CD14-positive monocyte (primary cell): ENCODE measurements around the gene GRID2. TPM values are rescaled to one million over a fixed set of nuclear protein-coding genes. Genes with fewer than 3 reads are reported as not detected.

ENCODE experiments used
- DNase-seq, 3 donors: peaks; one replicate each; pipeline ENCODE4 v3.0.0-alpha.2; 2011 to 2022
- H2AFZ ChIP-seq: 2 replicates; pipeline ENCODE4 v1.6.0; 2012; ENCODE audit warnings: mild to moderate bottlenecking, low read depth, low read length, inconsistent platforms; ENCODE audit not compliant: insufficient read depth, poor library complexity, severe bottlenecking
- H3K27ac ChIP-seq, 2 donors: 1 replicate in 1 of 2; 2 replicates in 1 of 2; pipeline ENCODE4 v1.5.1; 2012 to 2013; ENCODE audit warnings: low read length in 2 of 2, control low read depth in 1 of 2, inconsistent platforms in 1 of 2, low read depth in 1 of 2, mild to moderate bottlenecking in 1 of 2
- H3K27me3 ChIP-seq, 2 donors: one replicate each; pipeline versions ENCODE4 v1.6.0 to v1.6.1; 2011 to 2013; ENCODE audit warnings: low read length in 2 of 2; ENCODE audit not compliant: control insufficient read depth in 2 of 2, insufficient read depth in 2 of 2
- H3K36me3 ChIP-seq, 2 donors: replicated peaks in 1 of 2; 1 replicate in 1 of 2; 2 replicates in 1 of 2; pipeline versions ENCODE4 v1.5.1 to v1.6.1; 2012 to 2013; ENCODE audit warnings: low read length in 2 of 2, control low read depth in 1 of 2, inconsistent platforms in 1 of 2, mild to moderate bottlenecking in 1 of 2; ENCODE audit not compliant: insufficient read depth in 2 of 2, control insufficient read depth in 1 of 2
- H3K4me1 ChIP-seq, 2 donors: 1 replicate in 1 of 2; 2 replicates in 1 of 2; pipeline versions ENCODE4 v1.5.1 to v1.6.1; 2012 to 2013; ENCODE audit warnings: low read length in 2 of 2, control low read depth in 1 of 2, inconsistent platforms in 1 of 2, mild to moderate bottlenecking in 1 of 2, moderate library complexity in 1 of 2; ENCODE audit not compliant: insufficient read depth in 2 of 2, control insufficient read depth in 1 of 2
- H3K4me2 ChIP-seq: replicated peaks from 2 replicates; pipeline ENCODE3; 2012; ENCODE audit warnings: low read length, moderate library complexity, mild to moderate bottlenecking; ENCODE audit not compliant: poor library complexity, severe bottlenecking; ENCODE audit errors: extremely low read depth
- H3K4me3 ChIP-seq, 3 experiments: fragments of 200-600 bp in 1 of 3; sonication (generic) in 1 of 3; replicated peaks in 1 of 3; 1 replicate in 2 of 3; 2 replicates in 1 of 3; pipeline ENCODE4 v1.5.1; 2011 to 2013; ENCODE audit warnings: low read length in 3 of 3, mild to moderate bottlenecking in 3 of 3, control low read depth in 2 of 3, low read depth in 2 of 3, inconsistent platforms in 1 of 3, moderate library complexity in 1 of 3
- H3K79me2 ChIP-seq: 2 replicates; pipeline ENCODE4 v1.6.0; 2012; ENCODE audit warnings: mild to moderate bottlenecking, control low read depth, inconsistent platforms, low read length, moderate library complexity; ENCODE audit not compliant: insufficient read depth
- H3K9ac ChIP-seq: 2 replicates; pipeline ENCODE4 v1.6.0; 2017; ENCODE audit warnings: low read length, mild to moderate bottlenecking; ENCODE audit not compliant: insufficient read depth, poor library complexity, severe bottlenecking
- H3K9me3 ChIP-seq, 2 donors: replicated peaks in 1 of 2; 1 replicate in 1 of 2; 2 replicates in 1 of 2; pipeline versions ENCODE4 v1.5.1 to v1.6.1; 2012 to 2013; ENCODE audit warnings: low read length in 2 of 2, control low read depth in 1 of 2; ENCODE audit not compliant: control insufficient read depth in 1 of 2, insufficient read depth in 1 of 2
- H4K20me1 ChIP-seq: 2 replicates; pipeline ENCODE4 v1.6.0; 2012; ENCODE audit warnings: mild to moderate bottlenecking, low read length, control low read depth, moderate library complexity; ENCODE audit not compliant: insufficient read depth
- H3K27ac Mint-ChIP-seq, 7 donors: one replicate each; pipeline ENCODE4 v1.8.0; 2020; ENCODE audit warnings: mild to moderate bottlenecking in 7 of 7, mixed read lengths in 7 of 7, moderate library complexity in 6 of 7, inconsistent platforms in 2 of 7
- H3K27me3 Mint-ChIP-seq, 3 donors: one replicate each; pipeline ENCODE4 v1.8.0; 2021 to 2022; ENCODE audit warnings: low read depth in 3 of 3, mild to moderate bottlenecking in 3 of 3, mixed read lengths in 3 of 3, moderate library complexity in 3 of 3, inconsistent platforms in 1 of 3
- H3K36me3 Mint-ChIP-seq, 2 donors: one replicate each; pipeline ENCODE4 v1.8.0; 2020; ENCODE audit warnings: mixed read lengths in 2 of 2, inconsistent platforms in 1 of 2, mild to moderate bottlenecking in 1 of 2
- H3K4me1 Mint-ChIP-seq: one replicate; pipeline ENCODE4 v1.8.0; 2020; ENCODE audit warnings: mild to moderate bottlenecking, mixed read lengths
- H3K4me3 Mint-ChIP-seq, 2 donors: one replicate each; pipeline ENCODE4 v1.8.0; 2020; ENCODE audit warnings: mild to moderate bottlenecking in 2 of 2, mixed read lengths in 2 of 2, moderate library complexity in 1 of 2
- H3K9me3 Mint-ChIP-seq, 7 donors: one replicate each; pipeline ENCODE4 v1.8.0; 2020 to 2022; ENCODE audit warnings: mixed read lengths in 7 of 7, mild to moderate bottlenecking in 6 of 7, moderate library complexity in 6 of 7, inconsistent platforms in 2 of 7
- WGBS: methylation state at CpG from one replicate; pipeline ENCODE4 v1.1.5; 2013; ENCODE audit warnings: missing lambda C conversion rate; ENCODE audit not compliant: insufficient coverage; 5-methylcytosine and 5-hydroxymethylcytosine counted together
- intact Hi-C, 2 donors: fragments of 100-400 bp; cut with micrococcal nuclease; formaldehyde crosslinking; loops; one replicate each; pipeline versions ENCODE4 v1.15.0 to v1.15.1; 2023
- polyA plus RNA-seq, 3 donors: library from polyadenylated mRNA; depleted of rRNA in 1 of 3; unstranded in 2 of 3; stranded (reverse) in 1 of 3; fragments of 300-500 nt in 2 of 3; fragments of >200 nt in 1 of 3; fragmentation: Illumina TruSeq in 2 of 3; gene quantifications; 1 replicate in 2 of 3; 2 replicates in 1 of 3; pipeline ENCODE4 v1.2.3, GENCODE V29; 2012 to 2021
- TF ChIP-seq, protein P1 (sequence below): fragments of 200-600 bp; IDR thresholded peaks from one replicate; pipeline ENCODE4 v1.8.0; 2022; ENCODE audit warnings: antibody characterized with exemption, mild to moderate bottlenecking

The GRID2 gene
- polyA plus RNA-seq, 3 donors = not detected

DNA sequence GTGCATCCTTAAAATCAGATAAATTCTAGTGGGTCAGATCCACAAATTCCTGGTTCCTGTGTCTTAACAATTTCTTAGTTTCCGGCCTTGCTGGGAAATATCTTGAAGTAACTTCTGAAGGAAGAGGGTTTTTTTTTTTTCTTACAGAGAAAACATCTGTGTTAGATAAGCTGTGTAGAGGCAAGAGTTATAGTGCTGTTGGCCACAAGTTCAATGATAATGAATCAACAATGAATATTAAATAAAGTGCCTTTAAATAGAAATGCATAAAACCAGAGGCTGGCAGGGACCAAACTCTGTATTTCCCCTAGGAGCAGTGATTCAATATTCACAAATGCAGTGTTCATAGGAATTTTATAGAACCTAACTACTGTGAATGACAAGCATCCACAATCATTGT is 812.9 kb downstream of the GRID2 start:
- peaks cover 0 to 2% (median 0%) of the 10 kb centered on the region in 3 donors for H3K27me3 Mint-ChIP-seq
- Histone ChIP-seq H2AFZ (no peak overlapping the region), H3K36me3 (no peaks in the 10 kb centered on the region), H3K4me3 (no peak overlapping the region), H4K20me1 (no peaks in the 10 kb centered on the region), H3K4me2 (no peak overlapping the region), H3K27me3 (no peaks in the 10 kb centered on the region), H3K27ac (no peak overlapping the region), H3K4me1 (no peaks in the 10 kb centered on the region), H3K9me3 (no peaks in the 10 kb centered on the region), H3K79me2 (no peaks in the 10 kb centered on the region), H3K9ac (no peak overlapping the region)
- intact Hi-C loops = no loop called here
- H3K9me3 Mint-ChIP-seq = peaks cover 0 to 8% (median 4%) of the 10 kb centered on the region in 7 donors
- H3K4me1 Mint-ChIP-seq = no peaks in the 10 kb centered on the region
- no peaks in the 10 kb centered on the region for H3K36me3 Mint-ChIP-seq
- TF ChIP-seq, protein P1, sequence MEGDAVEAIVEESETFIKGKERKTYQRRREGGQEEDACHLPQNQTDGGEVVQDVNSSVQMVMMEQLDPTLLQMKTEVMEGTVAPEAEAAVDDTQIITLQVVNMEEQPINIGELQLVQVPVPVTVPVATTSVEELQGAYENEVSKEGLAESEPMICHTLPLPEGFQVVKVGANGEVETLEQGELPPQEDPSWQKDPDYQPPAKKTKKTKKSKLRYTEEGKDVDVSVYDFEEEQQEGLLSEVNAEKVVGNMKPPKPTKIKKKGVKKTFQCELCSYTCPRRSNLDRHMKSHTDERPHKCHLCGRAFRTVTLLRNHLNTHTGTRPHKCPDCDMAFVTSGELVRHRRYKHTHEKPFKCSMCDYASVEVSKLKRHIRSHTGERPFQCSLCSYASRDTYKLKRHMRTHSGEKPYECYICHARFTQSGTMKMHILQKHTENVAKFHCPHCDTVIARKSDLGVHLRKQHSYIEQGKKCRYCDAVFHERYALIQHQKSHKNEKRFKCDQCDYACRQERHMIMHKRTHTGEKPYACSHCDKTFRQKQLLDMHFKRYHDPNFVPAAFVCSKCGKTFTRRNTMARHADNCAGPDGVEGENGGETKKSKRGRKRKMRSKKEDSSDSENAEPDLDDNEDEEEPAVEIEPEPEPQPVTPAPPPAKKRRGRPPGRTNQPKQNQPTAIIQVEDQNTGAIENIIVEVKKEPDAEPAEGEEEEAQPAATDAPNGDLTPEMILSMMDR = no peak
- H3K27ac Mint-ChIP-seq = no peak overlapping the region
- no peak for DNase-seq
- H3K4me3 Mint-ChIP-seq = no peak overlapping the region
- no CpG with 5 or more reads among the region's 1 CpG for WGBS

- no peak overlapping the region for H3K4me3 Mint-ChIP-seq
- 100% methylated on average over 1 of the region's 2 CpGs for WGBS
- H3K27ac Mint-ChIP-seq = no peak overlapping the region
- Histone ChIP-seq H4K20me1 (no peaks in the 10 kb centered on the region), H2AFZ (no peak overlapping the region), H3K27me3 (no peaks in the 10 kb centered on the region), H3K27ac (no peak overlapping the region), H3K36me3 (no peaks in the 10 kb centered on the region), H3K4me1 (no peaks in the 10 kb centered on the region), H3K79me2 (no peaks in the 10 kb centered on the region), H3K4me3 (no peak overlapping the region), H3K4me2 (no peak overlapping the region), H3K9ac (no peak overlapping the region), H3K9me3 (peaks cover under 1 to 6% of the 10 kb centered on the region in 2 donors)
- TF ChIP-seq, protein P1 = no peak
- no peaks in the 10 kb centered on the region for H3K27me3 Mint-ChIP-seq
- intact Hi-C loops = no loop called here
- no peaks in the 10 kb centered on the region for H3K36me3 Mint-ChIP-seq
- DNase-seq = no peak
- H3K4me1 Mint-ChIP-seq = no peaks in the 10 kb centered on the region
- H3K9me3 Mint-ChIP-seq = peaks cover 0 to 4% (median 0%) of the 10 kb centered on the region in 7 donors
Measured at GRCh38 chr4:93127489-93127888, 823.7 kb downstream of the GRID2 start.
